ENCODE measurements around the gene ROPN1B. TPM values are rescaled to one million over a fixed set of nuclear protein-coding genes. Genes with fewer than 3 reads are reported as not detected.

The ROPN1B gene
- total RNA-seq, 1 experiment from 2014 or later, result 0.18 TPM

- Histone ChIP-seq H3K4me2 (ENCODE audit: low read length) (no peak overlapping the region), H2AFZ (ENCODE audit: low read length) (no peak overlapping the region), H3K27me3 (ENCODE audit: low read length) (no peaks in the 10 kb centered on the region), H3K4me3 (ENCODE audit: low read length) (no peak overlapping the region), H3K9ac (ENCODE audit: low read length) (no peak overlapping the region), H3K9me3 (ENCODE audit: low read length) (no peaks in the 10 kb centered on the region), H3K79me2 (ENCODE audit: low read length) (no peaks in the 10 kb centered on the region), H3K27ac (ENCODE audit: low read length) (no peak overlapping the region), H3K9me2 (replicated peaks; ENCODE audit: low read length) (no peaks in the 10 kb centered on the region), H4K20me1 (ENCODE audit: low read length) (no peaks in the 10 kb centered on the region), H3K4me1 (ENCODE audit: insufficient read depth, low read length) (no peaks in the 10 kb centered on the region), H3K36me3 (ENCODE audit: low read depth, low read length) (no peaks in the 10 kb centered on the region), H3F3A (ENCODE audit: low read length, unreplicated experiment) (no peaks in the 10 kb centered on the region)
- BruUV-seq (replicated peaks), result no TSS peak
- no peak for TF ChIP-seq EZH2 (IDR thresholded peaks at IDR 0.05; ENCODE audit: low read length, unreplicated experiment)
- TF ChIP-seq EZH2phosphoT487 (IDR thresholded peaks at IDR 0.05; ENCODE audit: borderline replicate concordance, low read length), result no peak
- TF ChIP-seq, protein P1, sequence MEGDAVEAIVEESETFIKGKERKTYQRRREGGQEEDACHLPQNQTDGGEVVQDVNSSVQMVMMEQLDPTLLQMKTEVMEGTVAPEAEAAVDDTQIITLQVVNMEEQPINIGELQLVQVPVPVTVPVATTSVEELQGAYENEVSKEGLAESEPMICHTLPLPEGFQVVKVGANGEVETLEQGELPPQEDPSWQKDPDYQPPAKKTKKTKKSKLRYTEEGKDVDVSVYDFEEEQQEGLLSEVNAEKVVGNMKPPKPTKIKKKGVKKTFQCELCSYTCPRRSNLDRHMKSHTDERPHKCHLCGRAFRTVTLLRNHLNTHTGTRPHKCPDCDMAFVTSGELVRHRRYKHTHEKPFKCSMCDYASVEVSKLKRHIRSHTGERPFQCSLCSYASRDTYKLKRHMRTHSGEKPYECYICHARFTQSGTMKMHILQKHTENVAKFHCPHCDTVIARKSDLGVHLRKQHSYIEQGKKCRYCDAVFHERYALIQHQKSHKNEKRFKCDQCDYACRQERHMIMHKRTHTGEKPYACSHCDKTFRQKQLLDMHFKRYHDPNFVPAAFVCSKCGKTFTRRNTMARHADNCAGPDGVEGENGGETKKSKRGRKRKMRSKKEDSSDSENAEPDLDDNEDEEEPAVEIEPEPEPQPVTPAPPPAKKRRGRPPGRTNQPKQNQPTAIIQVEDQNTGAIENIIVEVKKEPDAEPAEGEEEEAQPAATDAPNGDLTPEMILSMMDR (conservative IDR thresholded peaks at IDR 0.05; ENCODE audit: low read depth, low read length), result no peak
- no peak for ATAC-seq
- intact Hi-C loops (cut with micrococcal nuclease), result no loop called here
- POLR2A ChIA-PET (ENCODE audit: unreplicated experiment), result no interaction called here
- DNase-seq, result no peak
- CTCF ChIA-PET, result no interaction called here
Observed at GRCh38 chr3:126018545-126018944, 49.6 kb downstream of the ROPN1B start.

- no peak overlapping the region for H3K9ac ChIP-seq (ENCODE audit: low read length)
- POLR2A ChIA-PET (ENCODE audit: unreplicated experiment), result no interaction called here
- CTCF ChIA-PET, result no interaction called here
- intact Hi-C loops (cut with micrococcal nuclease), result no loop called here
- no peaks in the 10 kb centered on the region for H3K27me3 ChIP-seq (ENCODE audit: low read length)
- no peaks in the 10 kb centered on the region for H3K9me2 ChIP-seq (replicated peaks; ENCODE audit: low read length)
- no peaks in the 10 kb centered on the region for H3K4me1 ChIP-seq (ENCODE audit: insufficient read depth, low read length)
- no peaks in the 10 kb centered on the region for H3K79me2 ChIP-seq (ENCODE audit: low read length)
- no TSS peak for BruUV-seq (replicated peaks)
- no peak overlapping the region for H3K27ac ChIP-seq (ENCODE audit: low read length)
- ATAC-seq, result no peak
- no peaks in the 10 kb centered on the region for H3F3A ChIP-seq (ENCODE audit: low read length, unreplicated experiment)
- no peak for TF ChIP-seq EZH2 (IDR thresholded peaks at IDR 0.05; ENCODE audit: low read length, unreplicated experiment)
- no peak for TF ChIP-seq EZH2phosphoT487 (IDR thresholded peaks at IDR 0.05; ENCODE audit: borderline replicate concordance, low read length)
- TF ChIP-seq, protein P1 (conservative IDR thresholded peaks at IDR 0.05; ENCODE audit: low read depth, low read length), result no peak
- no peaks in the 10 kb centered on the region for H3K9me3 ChIP-seq (ENCODE audit: low read length)
- no peak overlapping the region for H2AFZ ChIP-seq (ENCODE audit: low read length)
- H3K4me2 ChIP-seq (ENCODE audit: low read length), result no peak overlapping the region
- no peaks in the 10 kb centered on the region for H4K20me1 ChIP-seq (ENCODE audit: low read length)
- H3K4me3 ChIP-seq (ENCODE audit: low read length), result no peak overlapping the region
- no peaks in the 10 kb centered on the region for H3K36me3 ChIP-seq (ENCODE audit: low read depth, low read length)
- DNase-seq, result no peak
Observed at GRCh38 chr3:126018995-126019394, 50.0 kb downstream of the ROPN1B start.

GRCh38 chr3:126019683-126020082 lies 50.7 kb downstream of the ROPN1B start:
- H3K4me1 ChIP-seq (ENCODE audit: insufficient read depth, low read length), result no peaks in the 10 kb centered on the region
- no peaks in the 10 kb centered on the region for H3K9me2 ChIP-seq (replicated peaks; ENCODE audit: low read length)
- POLR2A ChIA-PET (ENCODE audit: unreplicated experiment), result no interaction called here
- CTCF ChIA-PET, result no interaction called here
- no peaks in the 10 kb centered on the region for H3K27me3 ChIP-seq (ENCODE audit: low read length)
- no peaks in the 10 kb centered on the region for H3F3A ChIP-seq (ENCODE audit: low read length, unreplicated experiment)
- no peak overlapping the region for H2AFZ ChIP-seq (ENCODE audit: low read length)
- H3K9me3 ChIP-seq (ENCODE audit: low read length), result no peaks in the 10 kb centered on the region
- H3K36me3 ChIP-seq (ENCODE audit: low read depth, low read length), result no peaks in the 10 kb centered on the region
- no peak overlapping the region for H3K9ac ChIP-seq (ENCODE audit: low read length)
- no TSS peak for BruUV-seq (replicated peaks)
- intact Hi-C loops (cut with micrococcal nuclease), result no loop called here
- DNase-seq (no peak), ATAC-seq (no peak)
- no peak for TF ChIP-seq EZH2 (IDR thresholded peaks at IDR 0.05; ENCODE audit: low read length, unreplicated experiment)
- TF ChIP-seq, protein P1 (conservative IDR thresholded peaks at IDR 0.05; ENCODE audit: low read depth, low read length), result no peak
- no peak for TF ChIP-seq EZH2phosphoT487 (IDR thresholded peaks at IDR 0.05; ENCODE audit: borderline replicate concordance, low read length)
- no peaks in the 10 kb centered on the region for H3K79me2 ChIP-seq (ENCODE audit: low read length)
- no peak overlapping the region for H3K4me2 ChIP-seq (ENCODE audit: low read length)
- H3K4me3 ChIP-seq (ENCODE audit: low read length), result no peak overlapping the region
- no peaks in the 10 kb centered on the region for H4K20me1 ChIP-seq (ENCODE audit: low read length)
- H3K27ac ChIP-seq (ENCODE audit: low read length), result no peak overlapping the region
